GM23338 (cell line): ENCODE results near the gene ZFHX3. TPM values are rescaled to one million over a fixed set of nuclear protein-coding genes. Genes with fewer than 3 reads are reported as not detected.

Source experiments
- ATAC-seq: fragments of 200-7000 bp; cut with Tn5 transposase; 3 replicates; pipeline ENCODE4 v1.9.1; 2020
- DNase-seq: peaks from one replicate; pipeline ENCODE4 v3.0.0-alpha.2; 2015; ENCODE audit warnings: low spot score
- H2AFZ ChIP-seq: fragments of 200-600 bp; sonication (generic); 2 replicates; pipeline ENCODE4 v1.8.0; 2016; ENCODE audit warnings: antibody characterized with exemption, mild to moderate bottlenecking, moderate library complexity
- H3F3A ChIP-seq: fragments of 200-600 bp; sonication (generic); replicated peaks from 2 replicates; pipeline ENCODE4 v1.8.0; 2017; ENCODE audit warnings: antibody characterized with exemption, mixed run types, low read depth
- H3K27ac ChIP-seq: fragments of 200-600 bp; sonication (generic); 2 replicates; pipeline ENCODE4 v1.6.1; 2016; ENCODE audit warnings: low read depth
- H3K27me3 ChIP-seq: fragments of 200-600 bp; sonication (generic); 2 replicates; pipeline ENCODE4 v1.8.0; 2016; ENCODE audit warnings: mild to moderate bottlenecking, mixed run types, moderate library complexity; ENCODE audit not compliant: insufficient read depth
- H3K36me3 ChIP-seq: fragments of 200-600 bp; sonication (generic); 2 replicates; pipeline ENCODE4 v1.8.0; 2016; ENCODE audit warnings: mild to moderate bottlenecking; ENCODE audit not compliant: insufficient read depth
- H3K4me1 ChIP-seq: fragments of 200-600 bp; sonication (generic); 2 replicates; pipeline ENCODE4 v1.8.0; 2016; ENCODE audit warnings: mild to moderate bottlenecking, moderate library complexity; ENCODE audit not compliant: insufficient read depth
- H3K4me2 ChIP-seq: fragments of 200-600 bp; sonication (generic); 2 replicates; pipeline ENCODE4 v1.7.1; 2017; ENCODE audit warnings: mixed run types
- H3K4me3 ChIP-seq: fragments of 200-600 bp; sonication (generic); 2 replicates; pipeline ENCODE4 v1.6.1; 2016; ENCODE audit warnings: mixed run types
- H3K79me2 ChIP-seq: fragments of 200-600 bp; sonication (generic); replicated peaks from 2 replicates; pipeline ENCODE4 v1.8.0; 2017; ENCODE audit warnings: mild to moderate bottlenecking; ENCODE audit not compliant: insufficient read depth
- H3K9me2 ChIP-seq: fragments of 200-600 bp; sonication (generic); 2 replicates; pipeline ENCODE4 v1.8.0; 2017; ENCODE audit not compliant: insufficient read depth
- H4K20me1 ChIP-seq: fragments of 200-600 bp; sonication (generic); replicated peaks from 2 replicates; pipeline ENCODE4 v1.8.0; 2017; ENCODE audit warnings: mild to moderate bottlenecking; ENCODE audit not compliant: insufficient read depth
- H3K27ac Mint-ChIP-seq: 2 replicates; pipeline ENCODE4 v1.8.0; 2020; ENCODE audit warnings: inconsistent platforms, mild to moderate bottlenecking, moderate library complexity, mixed read lengths
- H3K27me3 Mint-ChIP-seq: 3 replicates; pipeline ENCODE4 v1.8.0; 2022; ENCODE audit warnings: low read depth, mild to moderate bottlenecking, moderate library complexity, mixed read lengths, inconsistent platforms; ENCODE audit not compliant: insufficient read depth, poor library complexity
- H3K36me3 Mint-ChIP-seq: 3 replicates; pipeline ENCODE4 v1.8.0; 2021; ENCODE audit warnings: low read depth, mild to moderate bottlenecking, inconsistent platforms, moderate library complexity, mixed read lengths
- H3K4me1 Mint-ChIP-seq: 3 replicates; pipeline ENCODE4 v1.8.0; 2020; ENCODE audit warnings: mild to moderate bottlenecking, inconsistent platforms, mixed read lengths
- H3K4me3 Mint-ChIP-seq: 3 replicates; pipeline ENCODE4 v1.8.0; 2021; ENCODE audit warnings: moderate library complexity, mild to moderate bottlenecking, inconsistent platforms, mixed read lengths
- H3K9me3 Mint-ChIP-seq: 3 replicates; pipeline ENCODE4 v1.8.0; 2020; ENCODE audit warnings: moderate library complexity, mild to moderate bottlenecking, inconsistent platforms, mixed read lengths
- CREB1 ChIP-seq: fragments of 250-450 bp; sonication (Bioruptor Pico); IDR thresholded peaks from 2 replicates; pipeline ENCODE4 v1.5.0; 2020; ENCODE audit warnings: low read depth, mild to moderate bottlenecking, moderate library complexity
- EZH2 ChIP-seq: fragments of 200-600 bp; sonication (generic); IDR thresholded peaks from one replicate; pipeline ENCODE4 v1.8.0; 2017; ENCODE audit warnings: antibody characterized with exemption, mild to moderate bottlenecking, low read depth; ENCODE audit not compliant: unreplicated experiment
- EZH2phosphoT487 ChIP-seq: fragments of 200-600 bp; sonication (generic); IDR thresholded peaks from one replicate; pipeline ENCODE4 v1.8.1; 2018; ENCODE audit warnings: antibody characterized with exemption; ENCODE audit not compliant: unreplicated experiment
- JUNB ChIP-seq: IDR thresholded peaks from one replicate; pipeline ENCODE4 v1.6.1; 2016; ENCODE audit warnings: antibody characterized with exemption; ENCODE audit not compliant: unreplicated experiment
- NANOG ChIP-seq: IDR thresholded peaks from 2 replicates; pipeline ENCODE4 v1.6.1; 2016; ENCODE audit warnings: antibody characterized with exemption, borderline replicate concordance
- POLR2AphosphoS5 ChIP-seq: IDR thresholded peaks from 2 replicates; pipeline ENCODE4 v1.6.1; 2016; ENCODE audit warnings: antibody characterized with exemption, low read depth
- REST ChIP-seq: IDR thresholded peaks from one replicate; pipeline ENCODE4 v1.6.1; 2018; ENCODE audit warnings: antibody characterized with exemption; ENCODE audit not compliant: unreplicated experiment
- STAT1 ChIP-seq: IDR thresholded peaks from one replicate; pipeline ENCODE4 v1.6.1; 2016; ENCODE audit warnings: antibody characterized with exemption; ENCODE audit not compliant: unreplicated experiment
- ZNF114 ChIP-seq: fragments of 250-450 bp; sonication (Bioruptor Pico); IDR thresholded peaks from 2 replicates; pipeline ENCODE4 v1.5.0; 2020; ENCODE audit warnings: mild to moderate bottlenecking, moderate library complexity
- ZNF331 ChIP-seq: fragments of 250-450 bp; sonication (Bioruptor Pico); IDR thresholded peaks from 2 replicates; pipeline ENCODE4 v1.5.0; 2020; ENCODE audit warnings: low read depth, mild to moderate bottlenecking, moderate library complexity
- polyA plus RNA-seq: library from polyadenylated mRNA; unstranded; fragments of >200 nt; fragmentation: Nextera tagmentation; extraction: Ambion mirVana; gene quantifications from 2 replicates; pipeline ENCODE4 v1.2.1, GENCODE V29; 2016
- total RNA-seq: library from RNA; depleted of rRNA; stranded (reverse); fragments of >200 nt; shearing (Covaris generic); gene quantifications from 2 replicates; pipeline ENCODE4 v1.2.3, GENCODE V29; 2014
- TF ChIP-seq, protein P1 (sequence below), 2 experiments: fragments of 200-600 bp in 1 of 2; sonication (generic) in 1 of 2; conservative IDR thresholded peaks; 2 replicates each; pipeline versions ENCODE4 v1.5.1 to v1.6.1; 2016 to 2017; ENCODE audit warnings: antibody characterized with exemption in 2 of 2, low read depth in 2 of 2, mild to moderate bottlenecking in 2 of 2, moderate library complexity in 1 of 2

ZFHX3 gene
- total and polyA plus RNA-seq, 2 experiments from 2014 or later = 1.0 to 1.5 TPM

DNA sequence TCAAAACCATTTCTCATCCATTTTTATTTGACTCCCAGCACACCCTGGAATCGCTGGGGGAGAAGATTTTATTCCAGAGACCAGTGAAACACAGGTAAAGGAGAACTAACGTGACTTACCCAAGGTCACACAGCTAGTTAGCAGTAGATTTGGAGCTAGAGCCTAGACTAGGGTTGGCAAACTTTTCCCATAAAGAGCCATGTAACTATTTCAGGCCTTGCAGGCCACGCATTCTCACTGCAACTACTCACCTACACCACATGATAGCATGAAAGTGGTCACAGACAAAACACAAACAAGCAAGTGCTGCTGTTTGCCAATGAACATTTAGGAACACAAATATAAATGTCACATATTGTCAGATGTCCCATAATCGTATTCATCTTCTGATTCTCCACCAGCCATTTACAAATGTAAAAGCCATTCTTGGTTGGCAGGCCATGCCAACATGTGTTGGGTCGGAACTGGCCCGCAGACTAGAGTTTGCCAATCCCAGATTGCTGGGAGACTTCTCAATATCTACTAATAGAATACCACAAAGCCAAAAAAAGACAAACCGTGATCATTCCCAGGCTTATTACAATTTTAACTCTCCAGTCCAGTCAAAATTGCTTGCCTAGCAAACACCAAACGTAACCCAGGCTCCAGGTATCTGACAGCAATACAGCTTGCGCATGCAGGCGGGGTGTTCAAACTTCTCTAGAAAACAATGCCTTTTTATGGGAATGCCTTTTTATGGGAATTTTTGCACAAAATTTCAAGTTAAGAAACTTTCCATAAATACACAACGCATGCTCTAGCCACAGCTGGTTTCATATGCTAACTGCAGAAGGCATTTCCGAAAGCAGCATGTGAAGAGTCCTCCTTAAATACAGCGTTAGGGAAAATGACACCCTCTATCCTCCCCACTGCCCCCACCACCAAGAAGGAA is 20.9 kb downstream of the ZFHX3 start (continued):
- no peak for TF ChIP-seq CREB1 (CRISPR knock-in tag)
- TF ChIP-seq EZH2phosphoT487 = no peak
- no peak for TF ChIP-seq EZH2
- no peak for TF ChIP-seq STAT1
- TF ChIP-seq JUNB = no peak
- no peak for TF ChIP-seq REST
- TF ChIP-seq NANOG = no peak
- no peak for TF ChIP-seq ZNF331 (CRISPR knock-in tag)
- no peak for TF ChIP-seq POLR2AphosphoS5
- TF ChIP-seq, protein P1, sequence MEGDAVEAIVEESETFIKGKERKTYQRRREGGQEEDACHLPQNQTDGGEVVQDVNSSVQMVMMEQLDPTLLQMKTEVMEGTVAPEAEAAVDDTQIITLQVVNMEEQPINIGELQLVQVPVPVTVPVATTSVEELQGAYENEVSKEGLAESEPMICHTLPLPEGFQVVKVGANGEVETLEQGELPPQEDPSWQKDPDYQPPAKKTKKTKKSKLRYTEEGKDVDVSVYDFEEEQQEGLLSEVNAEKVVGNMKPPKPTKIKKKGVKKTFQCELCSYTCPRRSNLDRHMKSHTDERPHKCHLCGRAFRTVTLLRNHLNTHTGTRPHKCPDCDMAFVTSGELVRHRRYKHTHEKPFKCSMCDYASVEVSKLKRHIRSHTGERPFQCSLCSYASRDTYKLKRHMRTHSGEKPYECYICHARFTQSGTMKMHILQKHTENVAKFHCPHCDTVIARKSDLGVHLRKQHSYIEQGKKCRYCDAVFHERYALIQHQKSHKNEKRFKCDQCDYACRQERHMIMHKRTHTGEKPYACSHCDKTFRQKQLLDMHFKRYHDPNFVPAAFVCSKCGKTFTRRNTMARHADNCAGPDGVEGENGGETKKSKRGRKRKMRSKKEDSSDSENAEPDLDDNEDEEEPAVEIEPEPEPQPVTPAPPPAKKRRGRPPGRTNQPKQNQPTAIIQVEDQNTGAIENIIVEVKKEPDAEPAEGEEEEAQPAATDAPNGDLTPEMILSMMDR (conservative IDR thresholded peaks at IDR 0.05; ENCODE audit: low read depth in 2 of 2) = no peak

DNA sequence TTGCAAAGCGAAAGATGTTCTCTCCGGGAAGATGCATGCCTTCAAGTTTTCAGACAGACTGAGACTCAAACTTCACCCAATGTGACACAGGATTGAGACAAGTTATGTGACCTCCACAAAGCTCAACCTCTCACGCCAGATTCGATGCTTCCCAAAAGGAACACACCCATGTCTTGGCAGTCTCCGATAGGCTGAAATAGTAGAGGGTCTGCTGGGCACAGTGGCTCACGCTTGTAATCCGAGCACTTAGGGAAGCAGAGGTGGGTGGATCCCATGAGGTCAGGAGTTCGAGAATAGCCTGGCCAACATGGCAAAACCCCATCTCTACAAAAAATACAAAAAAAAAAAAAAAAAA is 22.1 kb downstream of the ZFHX3 start:
- no peak overlapping the region for H3K27ac ChIP-seq
- H3K36me3 ChIP-seq = no peaks in the 10 kb centered on the region
- H3K4me3 Mint-ChIP-seq = no peak overlapping the region
- H3K9me2 ChIP-seq = 0 out of 2 replicates have a peak, but pooled peaks cover 3% of the 10 kb centered on the region
- no peaks in the 10 kb centered on the region for H3K36me3 Mint-ChIP-seq
- no peak for DNase-seq
- ATAC-seq = peak; percentile 64
- no peak overlapping the region for H3K4me3 ChIP-seq
- H3K27ac Mint-ChIP-seq = no peak overlapping the region
- H3K4me1 Mint-ChIP-seq = peaks cover 4% of the 10 kb centered on the region; the same call in 1 of the 3 replicates
- peaks cover 14% of the 10 kb centered on the region for H4K20me1 ChIP-seq
- peaks cover 80% of the 10 kb centered on the region for H3K27me3 Mint-ChIP-seq
- H3K79me2 ChIP-seq = no peaks in the 10 kb centered on the region
- TF ChIP-seq NANOG = no peak
- TF ChIP-seq, protein P1 (conservative IDR thresholded peaks at IDR 0.05; ENCODE audit: low read depth in 2 of 2) = no peak
- no peak for TF ChIP-seq ZNF114 (CRISPR knock-in tag)
- TF ChIP-seq POLR2AphosphoS5 = no peak
- H3K9me3 Mint-ChIP-seq = no peaks in the 10 kb centered on the region
- H3K4me1 ChIP-seq = peaks cover 6% of the 10 kb centered on the region; the same call in 1 of the 2 replicates
- no peak overlapping the region for H2AFZ ChIP-seq
- H3K4me2 ChIP-seq = no peak overlapping the region
- H3K27me3 ChIP-seq = peaks cover 75% of the 10 kb centered on the region
- 0 out of 2 replicates have a peak, but pooled peaks cover 3% of the 10 kb centered on the region for H3F3A ChIP-seq
